ENCODE measurements around the gene MORC1. TPM values are rescaled to one million over a fixed set of nuclear protein-coding genes. Genes with fewer than 3 reads are reported as not detected.
A peak's percentile ranks its signal among the peaks of the same experiment; 100 is the strongest.

MORC1 gene
- total RNA-seq (2014; rRNA removed; shearing (Covaris generic)) (not detected in 2 replicates), total RNA-seq (2022) (not detected in 2 replicates), Bru-seq, nascent RNA (not detected), BruChase-seq, experiment 1, labeled RNA remaining after a 6-hour chase (not detected), BruChase-seq, experiment 2, labeled RNA remaining after a 2-hour chase (percentile 2 among the genes with signal in this experiment)
- long read RNA-seq, result 0 reads

- POLR2A ChIA-PET, result no interaction called here
These were observed at the start of gene MORC1 for GRCh38 chr3:109117939-109118338. Gene MORC1, minus strand, starts transcription at chr3:109118134. Its CDS starts 75 bp downstream, at chr3:109118059.

GRCh38 chr3:109165905-109166304 lies 48.0 kb upstream of the MORC1 start:
- no peaks in the 10 kb centered on the region for H3K4me1 ChIP-seq (ENCODE audit: insufficient read depth, low read length, poor library complexity, severe bottlenecking)
- no peaks in the 10 kb centered on the region for H3K9me3 ChIP-seq (ENCODE audit: low read length)
- no peaks in the 10 kb centered on the region for H3K36me3 ChIP-seq (ENCODE audit: insufficient read depth, low read length)
- H4K20me1 ChIP-seq (ENCODE audit: insufficient read depth, low read length), result no peaks in the 10 kb centered on the region
- no peaks in the 10 kb centered on the region for H3K9me2 ChIP-seq (ENCODE audit: insufficient read depth, low read length)
- H2AFZ ChIP-seq (ENCODE audit: low read length), result no peak overlapping the region
- DNase-seq (ENCODE audit: low spot score), result no peak
- BruUV-seq (replicated peaks), result no TSS peak
- intact Hi-C loops (cut with micrococcal nuclease; ENCODE audit: unreplicated experiment), result no loop called here
- H3K79me2 ChIP-seq (ENCODE audit: insufficient read depth, low read depth, low read length), result no peaks in the 10 kb centered on the region
- H3K4me2 ChIP-seq (ENCODE audit: low read length), result no peak overlapping the region
- CTCF ChIA-PET (ENCODE audit: unreplicated experiment), result no interaction called here
- POLR2A ChIA-PET, result no interaction called here
- TF ChIP-seq EZH2phosphoT487 (IDR thresholded peaks at IDR 0.05; ENCODE audit: borderline replicate concordance, low read depth, low read length) (no peak), CTCF (conservative IDR thresholded peaks at IDR 0.05; ENCODE audit: low read length) (no peak)
- H3K27ac ChIP-seq (ENCODE audit: low read depth, low read length, poor library complexity, severe bottlenecking), result no peak overlapping the region
- no peak overlapping the region for H3K4me3 ChIP-seq (ENCODE audit: low read depth, low read length, poor library complexity, severe bottlenecking)

More at GRCh38 chr3:109117939-109118338, at the start of gene MORC1:
- no peaks in the 10 kb centered on the region for H4K20me1 ChIP-seq (ENCODE audit: insufficient read depth, low read length)
- intact Hi-C loops (cut with micrococcal nuclease; ENCODE audit: unreplicated experiment), result no loop called here
- H3K4me1 ChIP-seq (ENCODE audit: insufficient read depth, low read length, poor library complexity, severe bottlenecking), result no peaks in the 10 kb centered on the region
- H3K4me3 ChIP-seq (ENCODE audit: low read depth, low read length, poor library complexity, severe bottlenecking), result no peak within 1 kb of the TSS
- TF ChIP-seq CTCF (conservative IDR thresholded peaks at IDR 0.05; ENCODE audit: low read length) (no peak), EZH2phosphoT487 (IDR thresholded peaks at IDR 0.05; ENCODE audit: borderline replicate concordance, low read depth, low read length) (no peak)
- H3K79me2 ChIP-seq (ENCODE audit: insufficient read depth, low read depth, low read length), result no peaks in the 10 kb centered on the region
- no peak within 1 kb of the TSS for H3K27ac ChIP-seq (ENCODE audit: low read depth, low read length, poor library complexity, severe bottlenecking)
- H3K9me3 ChIP-seq (ENCODE audit: low read length), result no peaks in the 10 kb centered on the region
- no peaks in the 10 kb centered on the region for H3K9me2 ChIP-seq (ENCODE audit: insufficient read depth, low read length)
- no TSS peak for BruUV-seq (replicated peaks)
- no peak for DNase-seq (ENCODE audit: low spot score)
- no peak within 1 kb of the TSS for H3K4me2 ChIP-seq (ENCODE audit: low read length)
- CTCF ChIA-PET (ENCODE audit: unreplicated experiment), result no interaction called here
- H2AFZ ChIP-seq (ENCODE audit: low read length), result no peak within 1 kb of the TSS
- H3K36me3 ChIP-seq (ENCODE audit: insufficient read depth, low read length), result no peaks in the 10 kb centered on the region

- no peak overlapping the region for H3K4me3 ChIP-seq (ENCODE audit: low read depth, low read length, poor library complexity, severe bottlenecking)
- no TSS peak for BruUV-seq (replicated peaks)
- ChIA-PET POLR2A (interaction anchor here (0.5 kb wide), 1 partner anchor 124 kb away, joined by 3 read pairs; no protein-coding TSS in a partner anchor), CTCF (ENCODE audit: unreplicated experiment) (no interaction called here)
- TF ChIP-seq CTCF (conservative IDR thresholded peaks at IDR 0.05; ENCODE audit: low read length) (no peak), EZH2phosphoT487 (IDR thresholded peaks at IDR 0.05; ENCODE audit: borderline replicate concordance, low read depth, low read length) (no peak)
- H3K9me2 ChIP-seq (ENCODE audit: insufficient read depth, low read length), result no peaks in the 10 kb centered on the region
- H3K4me2 ChIP-seq (ENCODE audit: low read length), result no peak overlapping the region
- H3K79me2 ChIP-seq (ENCODE audit: insufficient read depth, low read depth, low read length), result no peaks in the 10 kb centered on the region
- H3K4me1 ChIP-seq (ENCODE audit: insufficient read depth, low read length, poor library complexity, severe bottlenecking), result no peaks in the 10 kb centered on the region
- H3K36me3 ChIP-seq (ENCODE audit: insufficient read depth, low read length), result no peaks in the 10 kb centered on the region
- H3K9me3 ChIP-seq (ENCODE audit: low read length), result no peaks in the 10 kb centered on the region
- intact Hi-C loops (cut with micrococcal nuclease; ENCODE audit: unreplicated experiment), result no loop called here
- H2AFZ ChIP-seq (ENCODE audit: low read length), result no peak overlapping the region
- no peak overlapping the region for H3K27ac ChIP-seq (ENCODE audit: low read depth, low read length, poor library complexity, severe bottlenecking)
- DNase-seq (ENCODE audit: low spot score), result no peak
- H4K20me1 ChIP-seq (ENCODE audit: insufficient read depth, low read length), result no peaks in the 10 kb centered on the region
These were observed 43.7 kb upstream of the MORC1 start for GRCh38 chr3:109161487-109162123.
